GM23338 (cell line): Measurements from ENCODE around the gene CPAMD8.

Experiments
- CTCF ChIP-seq, 2 experiments: fragments of 200-600 bp in 1 of 2; sonication (generic) in 1 of 2; conservative IDR thresholded peaks; 2 replicates each; pipeline versions ENCODE4 v1.5.1 to v1.6.1; 2016 to 2017; ENCODE audit warnings: antibody characterized with exemption in 2 of 2, low read depth in 2 of 2, mild to moderate bottlenecking in 2 of 2, moderate library complexity in 1 of 2
- EZH2 ChIP-seq: fragments of 200-600 bp; sonication (generic); IDR thresholded peaks from one replicate; pipeline ENCODE4 v1.8.0; 2017; ENCODE audit warnings: antibody characterized with exemption, mild to moderate bottlenecking, low read depth; ENCODE audit not compliant: unreplicated experiment
- EZH2phosphoT487 ChIP-seq: fragments of 200-600 bp; sonication (generic); IDR thresholded peaks from one replicate; pipeline ENCODE4 v1.8.1; 2018; ENCODE audit warnings: antibody characterized with exemption; ENCODE audit not compliant: unreplicated experiment
- POLR2AphosphoS5 ChIP-seq: IDR thresholded peaks from 2 replicates; pipeline ENCODE4 v1.6.1; 2016; ENCODE audit warnings: antibody characterized with exemption, low read depth
- REST ChIP-seq: IDR thresholded peaks from one replicate; pipeline ENCODE4 v1.6.1; 2018; ENCODE audit warnings: antibody characterized with exemption; ENCODE audit not compliant: unreplicated experiment
- STAT1 ChIP-seq: IDR thresholded peaks from one replicate; pipeline ENCODE4 v1.6.1; 2016; ENCODE audit warnings: antibody characterized with exemption; ENCODE audit not compliant: unreplicated experiment
- ZNF114 ChIP-seq: fragments of 250-450 bp; sonication (Bioruptor Pico); IDR thresholded peaks from 2 replicates; pipeline ENCODE4 v1.5.0; 2020; ENCODE audit warnings: mild to moderate bottlenecking, moderate library complexity

- TF ChIP-seq CTCF (conservative IDR thresholded peaks at IDR 0.05; ENCODE audit: low read depth in 2 of 2) (no peak), POLR2AphosphoS5 (no peak), REST (no peak), STAT1 (no peak), EZH2 (no peak), EZH2phosphoT487 (no peak), ZNF114 (CRISPR knock-in tag) (no peak)
Observed at GRCh38 chr19:16875584-16876555, 150.7 kb downstream of the CPAMD8 start.
